ENCODE data around the gene CD276.

The CD276 gene

DNA sequence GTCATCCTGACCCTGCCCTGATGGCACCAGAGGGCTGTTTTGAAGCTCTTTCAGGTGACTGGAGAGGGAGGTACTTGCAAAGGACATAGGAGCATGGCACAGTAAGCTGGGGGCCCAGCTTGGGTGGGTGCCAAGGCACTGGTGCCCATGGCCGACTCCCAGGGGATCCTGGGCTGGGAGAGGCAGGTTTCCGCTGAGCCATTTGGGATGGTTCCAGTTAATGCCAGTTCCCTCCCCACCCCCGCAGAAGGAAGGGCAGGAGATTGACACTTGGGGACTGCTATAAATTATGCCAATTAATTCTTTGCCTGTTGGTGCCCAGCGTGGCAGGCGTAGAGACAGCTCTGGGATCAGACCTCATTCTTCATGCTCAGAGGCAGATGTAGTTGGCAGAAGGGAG, 26.1 kb downstream of the CD276 start:
- Histone ChIP-seq H3K9me3 (ENCODE audit: control insufficient read depth, low read length) (no peaks in the 10 kb centered on the region), H3K27ac (ENCODE audit: low read depth, low read length, severe bottlenecking) (no peak overlapping the region), H3K4me1 (ENCODE audit: control insufficient read depth, insufficient read depth, low read length, poor library complexity, severe bottlenecking) (no peaks in the 10 kb centered on the region), H3K36me3 (ENCODE audit: control insufficient read depth, insufficient read depth, low read length) (peaks cover 87% of the 10 kb centered on the region), H3K4me3 (ENCODE audit: extremely low read depth, insufficient read depth, low read length, poor library complexity, severe bottlenecking) (no peak overlapping the region)
- 94 to 97% methylated on average over 4 to 5 of the region's 5 CpGs for WGBS, 2 experiments (ENCODE audit: insufficient coverage in 2 of 2)

DNA sequence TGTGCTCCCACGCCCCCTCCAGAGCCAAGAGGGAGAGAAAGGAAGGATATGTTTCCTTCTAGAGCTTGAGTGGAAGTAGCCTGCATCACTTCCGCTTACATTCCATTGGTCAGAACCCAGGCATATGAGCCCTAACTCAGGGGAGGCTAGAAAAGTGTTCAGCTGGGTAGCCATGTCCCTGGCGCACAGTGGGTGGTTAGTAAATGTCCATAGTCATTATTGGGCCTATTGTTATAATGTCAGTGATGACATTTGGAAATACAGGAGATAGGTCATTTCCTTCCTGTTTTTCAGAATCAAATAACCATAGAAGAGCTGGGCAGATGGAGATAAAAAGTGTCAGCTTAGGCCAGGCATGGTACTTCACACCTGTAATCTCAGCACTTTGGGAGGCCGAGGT, 27.3 kb downstream of the CD276 start:
- Histone ChIP-seq H3K36me3 (ENCODE audit: control insufficient read depth, insufficient read depth, low read length) (peaks cover 75% of the 10 kb centered on the region), H3K9me3 (ENCODE audit: control insufficient read depth, low read length) (no peaks in the 10 kb centered on the region), H3K4me1 (ENCODE audit: control insufficient read depth, insufficient read depth, low read length, poor library complexity, severe bottlenecking) (no peaks in the 10 kb centered on the region), H3K27ac (ENCODE audit: low read depth, low read length, severe bottlenecking) (no peak overlapping the region), H3K4me3 (ENCODE audit: extremely low read depth, insufficient read depth, low read length, poor library complexity, severe bottlenecking) (no peak overlapping the region)
- WGBS, 2 experiments (ENCODE audit: insufficient coverage in 2 of 2) = 97 to 100% methylated on average over 1 to 4 of the region's 4 CpGs

DNA sequence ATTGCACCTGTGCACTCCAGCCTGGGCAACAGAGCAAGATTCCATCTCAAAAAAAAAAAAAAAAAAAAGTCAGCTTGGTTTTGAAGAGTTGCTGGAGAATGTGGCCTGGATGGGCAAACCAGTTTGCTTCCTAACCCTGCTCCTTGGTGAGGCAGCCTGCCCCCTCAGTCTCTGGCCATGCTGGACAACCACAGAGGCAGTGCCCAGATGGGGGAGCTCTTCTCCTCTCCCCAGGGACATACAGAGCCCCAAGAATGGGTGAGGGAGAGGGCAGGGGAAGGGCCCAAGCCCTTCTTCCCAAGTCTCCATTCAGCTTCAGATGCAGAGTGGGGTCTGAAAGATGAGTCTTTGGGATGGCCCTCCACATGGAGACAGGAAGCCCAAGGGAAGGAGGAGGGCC, 27.9 kb downstream of the CD276 start:
- Histone ChIP-seq H3K36me3 (ENCODE audit: control insufficient read depth, insufficient read depth, low read length) (peaks cover 70% of the 10 kb centered on the region), H3K4me1 (ENCODE audit: control insufficient read depth, insufficient read depth, low read length, poor library complexity, severe bottlenecking) (no peaks in the 10 kb centered on the region), H3K27ac (ENCODE audit: low read depth, low read length, severe bottlenecking) (no peak overlapping the region), H3K9me3 (ENCODE audit: control insufficient read depth, low read length) (no peaks in the 10 kb centered on the region), H3K4me3 (ENCODE audit: extremely low read depth, insufficient read depth, low read length, poor library complexity, severe bottlenecking) (no peak overlapping the region)

DNA sequence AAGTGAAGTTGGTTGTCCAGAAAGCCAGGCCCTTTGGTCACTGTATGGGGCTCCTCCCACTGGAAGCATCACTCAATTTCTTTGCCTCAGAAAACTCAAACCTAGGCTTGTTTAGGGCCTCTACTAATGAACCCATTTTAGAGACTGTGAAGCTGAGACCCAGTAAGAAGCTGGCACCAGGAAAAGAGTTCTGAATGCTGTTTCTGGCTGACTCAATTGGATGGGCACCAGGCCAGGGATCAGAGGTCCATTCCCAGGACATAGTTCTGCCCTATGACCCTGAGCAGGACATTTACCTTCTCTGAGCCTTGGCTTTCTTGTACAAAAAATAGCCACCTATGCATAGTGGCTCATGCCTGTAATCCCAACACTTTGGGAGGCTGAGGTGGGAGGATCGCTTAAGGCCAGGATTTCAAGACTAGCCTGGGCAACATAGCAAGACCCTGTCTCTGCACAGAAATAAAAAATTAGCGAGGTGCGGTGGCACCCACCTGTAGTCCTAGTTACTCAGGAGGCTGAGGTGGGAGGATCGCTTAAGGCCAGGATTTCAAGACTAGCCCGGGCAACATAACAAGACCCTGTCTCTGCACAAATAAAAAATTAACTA, 30.6 kb downstream of the CD276 start:
- Histone ChIP-seq H3K36me3 (ENCODE audit: control insufficient read depth, insufficient read depth, low read length) (peaks cover 43% of the 10 kb centered on the region), H3K9me3 (ENCODE audit: control insufficient read depth, low read length) (no peaks in the 10 kb centered on the region), H3K4me3 (ENCODE audit: extremely low read depth, insufficient read depth, low read length, poor library complexity, severe bottlenecking) (no peak overlapping the region), H3K27ac (ENCODE audit: low read depth, low read length, severe bottlenecking) (no peak overlapping the region), H3K4me1 (ENCODE audit: control insufficient read depth, insufficient read depth, low read length, poor library complexity, severe bottlenecking) (no peaks in the 10 kb centered on the region)
- WGBS, 2 experiments (ENCODE audit: insufficient coverage in 2 of 2) = 97 to 100% methylated on average over 3 to 4 of the region's 5 CpGs

DNA sequence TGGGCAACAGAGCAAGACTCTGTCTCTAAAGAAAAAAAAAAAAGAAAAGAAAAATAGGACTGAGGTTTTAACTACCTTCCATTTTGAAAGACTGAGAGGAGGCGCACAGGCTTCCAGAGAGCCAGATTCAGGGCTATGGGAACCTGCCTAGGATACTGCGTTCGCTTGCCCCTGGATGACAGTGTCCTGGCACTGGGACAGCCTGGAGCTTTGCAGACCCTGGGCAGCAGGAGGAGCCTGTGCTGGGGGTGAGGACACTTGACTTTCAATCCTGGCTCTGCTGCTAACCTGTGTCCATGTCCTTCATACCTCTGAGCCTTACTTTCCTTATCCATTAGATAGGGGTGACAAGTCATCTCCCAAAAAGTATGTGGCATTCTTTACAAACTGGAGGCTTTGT, 31.2 kb downstream of the CD276 start:
- WGBS, 2 experiments (ENCODE audit: insufficient coverage in 2 of 2) = 88 to 92% methylated on average over 3 of the region's 3 CpGs
- no peak overlapping the region for H3K4me3 ChIP-seq (ENCODE audit: extremely low read depth, insufficient read depth, low read length, poor library complexity, severe bottlenecking)
- H3K27ac ChIP-seq (ENCODE audit: low read depth, low read length, severe bottlenecking) = no peak overlapping the region

DNA sequence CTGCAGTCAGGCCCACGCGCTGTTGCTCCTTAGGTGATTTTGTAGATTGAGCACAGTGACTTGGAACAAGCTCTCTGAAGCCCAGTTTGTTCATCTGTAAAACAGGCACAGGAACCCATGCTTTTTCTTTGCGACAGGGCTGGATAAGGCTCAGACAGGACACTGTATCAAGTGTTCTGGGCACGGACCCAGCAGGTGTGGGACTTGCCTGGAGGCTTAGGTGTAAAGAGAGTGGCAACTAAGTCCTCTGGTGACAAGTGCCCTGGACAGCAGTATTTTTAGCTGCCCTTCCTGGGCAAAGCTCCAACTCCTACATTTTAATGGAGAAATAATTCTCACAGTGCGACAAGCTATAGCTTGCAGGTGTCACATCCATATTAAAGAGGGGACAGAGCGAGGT, 32.2 kb downstream of the CD276 start:
- Histone ChIP-seq H3K9me3 (ENCODE audit: control insufficient read depth, low read length) (no peaks in the 10 kb centered on the region), H3K4me1 (ENCODE audit: control insufficient read depth, insufficient read depth, low read length, poor library complexity, severe bottlenecking) (no peaks in the 10 kb centered on the region), H3K36me3 (ENCODE audit: control insufficient read depth, insufficient read depth, low read length) (peaks cover 28% of the 10 kb centered on the region), H3K27ac (ENCODE audit: low read depth, low read length, severe bottlenecking) (no peak overlapping the region), H3K4me3 (ENCODE audit: extremely low read depth, insufficient read depth, low read length, poor library complexity, severe bottlenecking) (no peak overlapping the region)
- 93 to 96% methylated on average over 3 to 6 of the region's 6 CpGs for WGBS, 2 experiments (ENCODE audit: insufficient coverage in 2 of 2)

More for the DNA sequence above, 31.2 kb downstream of the CD276 start:
- no peaks in the 10 kb centered on the region for H3K9me3 ChIP-seq (ENCODE audit: control insufficient read depth, low read length)
- H3K36me3 ChIP-seq (ENCODE audit: control insufficient read depth, insufficient read depth, low read length) = peaks cover 38% of the 10 kb centered on the region
- H3K4me1 ChIP-seq (ENCODE audit: control insufficient read depth, insufficient read depth, low read length, poor library complexity, severe bottlenecking) = no peaks in the 10 kb centered on the region

DNA sequence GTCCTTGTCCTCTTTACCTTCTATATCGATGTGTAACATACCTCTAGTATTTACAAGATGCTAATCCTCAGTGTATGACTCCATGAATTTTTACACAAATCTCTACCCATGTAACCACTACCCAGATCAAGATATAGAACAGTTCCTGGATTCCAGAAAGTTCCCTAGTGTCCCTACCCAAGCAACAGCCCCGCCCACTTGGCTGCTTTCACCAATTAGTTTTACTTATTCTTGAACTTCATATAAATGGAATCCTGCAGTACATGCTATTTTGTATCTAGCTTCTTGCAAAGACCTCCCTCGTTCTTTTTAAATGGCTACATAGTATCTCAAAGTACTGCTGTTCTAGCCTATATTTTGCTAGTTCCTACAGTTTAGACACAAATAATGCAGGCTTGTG, 33.0 kb downstream of the CD276 start:
- WGBS, 2 experiments (ENCODE audit: insufficient coverage in 2 of 2) = 85 to 100% methylated on average over 3 of the region's 3 CpGs
- Histone ChIP-seq H3K9me3 (ENCODE audit: control insufficient read depth, low read length) (no peaks in the 10 kb centered on the region), H3K27ac (ENCODE audit: low read depth, low read length, severe bottlenecking) (no peak overlapping the region), H3K4me3 (ENCODE audit: extremely low read depth, insufficient read depth, low read length, poor library complexity, severe bottlenecking) (no peak overlapping the region), H3K36me3 (ENCODE audit: control insufficient read depth, insufficient read depth, low read length) (peaks cover 26% of the 10 kb centered on the region), H3K4me1 (ENCODE audit: control insufficient read depth, insufficient read depth, low read length, poor library complexity, severe bottlenecking) (no peaks in the 10 kb centered on the region)

DNA sequence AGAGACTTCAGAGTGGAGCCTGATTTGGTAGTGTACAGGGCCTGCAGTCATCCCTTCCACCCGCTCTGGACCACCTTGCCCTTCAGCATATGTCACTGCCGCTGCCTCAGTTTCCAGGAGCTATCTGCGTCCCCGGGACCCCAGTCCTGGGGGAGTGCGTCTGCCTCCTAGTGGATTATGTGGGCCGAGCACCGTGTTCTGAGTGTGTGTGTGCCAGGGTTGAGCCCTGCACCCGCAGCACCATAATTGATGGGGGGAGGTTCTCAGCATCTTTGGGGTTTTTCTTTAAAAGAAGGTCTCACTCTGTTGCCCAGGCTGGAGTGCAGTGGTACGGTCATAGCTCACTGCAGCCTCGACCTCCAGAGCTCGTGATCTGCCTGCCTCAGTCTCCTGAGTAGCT, 33.6 kb downstream of the CD276 start:
- Histone ChIP-seq H3K9me3 (ENCODE audit: control insufficient read depth, low read length) (no peaks in the 10 kb centered on the region), H3K36me3 (ENCODE audit: control insufficient read depth, insufficient read depth, low read length) (peaks cover 20% of the 10 kb centered on the region), H3K4me3 (ENCODE audit: extremely low read depth, insufficient read depth, low read length, poor library complexity, severe bottlenecking) (no peak overlapping the region), H3K4me1 (ENCODE audit: control insufficient read depth, insufficient read depth, low read length, poor library complexity, severe bottlenecking) (no peaks in the 10 kb centered on the region), H3K27ac (ENCODE audit: low read depth, low read length, severe bottlenecking) (no peak overlapping the region)
- 78 to 92% methylated on average over 4 to 9 of the region's 11 CpGs for WGBS, 2 experiments (ENCODE audit: insufficient coverage in 2 of 2)

DNA sequence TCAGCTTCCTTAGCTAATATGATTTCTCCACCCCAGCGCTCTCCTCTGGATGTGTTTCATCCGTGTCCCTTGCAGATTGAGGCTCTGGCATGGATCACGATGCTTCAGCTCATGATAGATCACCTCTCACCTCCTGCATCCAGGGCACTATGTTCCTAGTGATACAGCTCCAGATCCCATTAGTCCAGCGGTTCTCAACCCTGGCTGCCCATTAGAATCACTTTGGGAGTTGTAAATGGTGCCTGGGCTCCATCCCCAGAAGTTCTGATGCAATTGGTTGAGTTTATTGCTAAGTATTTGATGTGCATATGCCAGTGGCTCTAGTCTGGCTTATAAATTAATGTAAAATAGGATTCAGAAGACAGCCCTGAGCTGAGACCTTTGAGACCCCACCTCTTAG, 34.5 kb downstream of the CD276 start:
- H3K4me3 ChIP-seq (ENCODE audit: extremely low read depth, insufficient read depth, low read length, poor library complexity, severe bottlenecking) = no peak overlapping the region
- no peaks in the 10 kb centered on the region for H3K4me1 ChIP-seq (ENCODE audit: control insufficient read depth, insufficient read depth, low read length, poor library complexity, severe bottlenecking)
- no peaks in the 10 kb centered on the region for H3K9me3 ChIP-seq (ENCODE audit: control insufficient read depth, low read length)
- H3K36me3 ChIP-seq (ENCODE audit: control insufficient read depth, insufficient read depth, low read length) = peaks cover 11% of the 10 kb centered on the region
- WGBS, 2 experiments (ENCODE audit: insufficient coverage in 2 of 2) = 73 to 86% methylated on average over 3 to 4 of the region's 4 CpGs
- H3K27ac ChIP-seq (ENCODE audit: low read depth, low read length, severe bottlenecking) = no peak overlapping the region

DNA sequence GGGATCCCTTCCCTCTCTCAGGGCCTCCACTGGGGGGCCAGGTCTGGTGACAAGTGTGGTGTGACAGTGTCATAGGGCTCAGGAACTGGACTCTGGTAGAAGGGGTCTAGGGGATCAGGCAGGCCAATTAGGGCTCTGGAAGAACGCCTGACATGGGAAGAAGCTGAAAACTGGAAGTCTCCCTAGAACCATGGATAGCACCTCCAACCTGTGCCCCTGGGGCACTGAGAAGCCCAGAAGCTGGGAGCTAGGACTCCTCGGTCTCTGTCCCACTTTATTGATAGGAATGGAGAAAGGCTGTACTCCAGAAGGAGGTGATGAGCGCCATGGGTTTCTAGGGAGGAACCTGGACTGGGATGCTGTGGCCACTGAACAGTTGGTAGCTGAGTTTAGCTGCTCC, 38.2 kb downstream of the CD276 start:
- Histone ChIP-seq H3K4me1 (ENCODE audit: control insufficient read depth, insufficient read depth, low read length, poor library complexity, severe bottlenecking) (no peaks in the 10 kb centered on the region), H3K9me3 (ENCODE audit: control insufficient read depth, low read length) (no peaks in the 10 kb centered on the region), H3K36me3 (ENCODE audit: control insufficient read depth, insufficient read depth, low read length) (no peaks in the 10 kb centered on the region), H3K4me3 (ENCODE audit: extremely low read depth, insufficient read depth, low read length, poor library complexity, severe bottlenecking) (no peak overlapping the region), H3K27ac (ENCODE audit: low read depth, low read length, severe bottlenecking) (no peak overlapping the region)
- WGBS, 2 experiments (ENCODE audit: insufficient coverage in 2 of 2) = 100% methylated on average over 2 of the region's 3 CpGs

DNA sequence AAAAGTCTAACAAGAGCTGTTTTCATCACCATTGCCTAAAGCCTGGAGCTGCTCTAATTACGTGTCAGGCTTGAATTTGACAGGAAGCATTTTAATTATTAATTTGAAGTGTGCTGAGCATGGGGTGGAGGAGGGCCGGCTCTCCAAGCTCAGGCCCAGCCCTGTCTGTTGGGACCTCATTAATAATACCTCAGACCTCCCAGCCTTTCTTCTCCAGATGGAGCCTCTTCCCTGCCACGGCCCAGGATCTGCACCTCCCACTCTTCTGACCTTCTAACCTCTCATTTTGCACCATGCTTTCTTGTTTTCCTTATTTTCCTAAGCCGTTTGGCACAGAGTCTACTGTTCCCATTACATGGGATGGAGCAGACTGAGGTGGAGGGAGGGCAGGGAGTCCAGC, 39.0 kb downstream of the CD276 start:
- H3K4me1 ChIP-seq (ENCODE audit: control insufficient read depth, insufficient read depth, low read length, poor library complexity, severe bottlenecking) = no peaks in the 10 kb centered on the region
- no peaks in the 10 kb centered on the region for H3K36me3 ChIP-seq (ENCODE audit: control insufficient read depth, insufficient read depth, low read length)
- 80 to 84% methylated on average over 1 to 3 of the region's 4 CpGs for WGBS, 2 experiments (ENCODE audit: insufficient coverage in 2 of 2)
- no peak overlapping the region for H3K27ac ChIP-seq (ENCODE audit: low read depth, low read length, severe bottlenecking)
- no peak overlapping the region for H3K4me3 ChIP-seq (ENCODE audit: extremely low read depth, insufficient read depth, low read length, poor library complexity, severe bottlenecking)
- H3K9me3 ChIP-seq (ENCODE audit: control insufficient read depth, low read length) = no peaks in the 10 kb centered on the region
